Loucy (cell line): Measurements from ENCODE around the gene UBTD1.

ENCODE experiments used
- H2AFZ ChIP-seq: fragments of 200-600 bp; sonication (generic); 2 replicates; pipeline ENCODE4 v1.6.0; 2016; ENCODE audit warnings: antibody characterized with exemption, mild to moderate bottlenecking, low read length, moderate library complexity
- H3F3A ChIP-seq: fragments of 200-600 bp; 2 replicates; pipeline ENCODE4 v1.6.0; 2016; ENCODE audit warnings: antibody characterized with exemption, low read depth, mild to moderate bottlenecking
- H3K27me3 ChIP-seq: fragments of 200-600 bp; sonication (generic); 2 replicates; pipeline ENCODE4 v1.6.1; 2014; ENCODE audit warnings: low read length, mild to moderate bottlenecking; ENCODE audit not compliant: insufficient read depth, poor library complexity, severe bottlenecking
- H3K36me3 ChIP-seq: fragments of 200-600 bp; sonication (generic); 2 replicates; pipeline ENCODE4 v1.6.1; 2016; ENCODE audit warnings: low read length; ENCODE audit not compliant: insufficient read depth
- H3K4me1 ChIP-seq: fragments of 200-600 bp; sonication (generic); 2 replicates; pipeline ENCODE4 v1.5.1; 2014; ENCODE audit warnings: low read length, mild to moderate bottlenecking; ENCODE audit not compliant: insufficient read depth, poor library complexity, severe bottlenecking
- H3K4me2 ChIP-seq: fragments of 200-600 bp; sonication (generic); 2 replicates; pipeline ENCODE4 v1.6.0; 2014; ENCODE audit warnings: antibody characterized with exemption, low read length, low read depth, mild to moderate bottlenecking; ENCODE audit not compliant: poor library complexity, severe bottlenecking
- H3K4me3 ChIP-seq: fragments of 200-600 bp; sonication (generic); 2 replicates; pipeline ENCODE4 v1.5.1; 2014; ENCODE audit warnings: low read length, mild to moderate bottlenecking, mixed read lengths; ENCODE audit not compliant: poor library complexity, severe bottlenecking
- H3K79me2 ChIP-seq: fragments of 200-600 bp; sonication (generic); 2 replicates; pipeline ENCODE4 v1.6.1; 2014; ENCODE audit warnings: low read length; ENCODE audit not compliant: insufficient read depth
- H3K9ac ChIP-seq: fragments of 200-600 bp; sonication (generic); 2 replicates; pipeline ENCODE4 v1.6.0; 2014; ENCODE audit warnings: mild to moderate bottlenecking, low read depth, low read length, moderate library complexity; ENCODE audit not compliant: poor library complexity, severe bottlenecking
- H3K9me2 ChIP-seq: fragments of 200-600 bp; sonication (generic); replicated peaks from 2 replicates; pipeline ENCODE4 v1.6.1; 2016; ENCODE audit warnings: low read depth, low read length, mixed read lengths
- H3K9me3 ChIP-seq: fragments of 200-600 bp; sonication (generic); 2 replicates; pipeline ENCODE4 v1.6.1; 2014; ENCODE audit warnings: mild to moderate bottlenecking, antibody characterized with exemption, low read length, low read depth; ENCODE audit not compliant: insufficient read depth
- H4K20me1 ChIP-seq: fragments of 200-600 bp; sonication (generic); 2 replicates; pipeline ENCODE4 v1.6.0; 2014; ENCODE audit warnings: antibody characterized with exemption, low read length, mild to moderate bottlenecking; ENCODE audit not compliant: insufficient read depth, poor library complexity, severe bottlenecking
- EZH2phosphoT487 ChIP-seq: fragments of 200-600 bp; IDR thresholded peaks from 2 replicates; pipeline ENCODE4 v1.6.1; 2018; ENCODE audit warnings: antibody characterized with exemption, mild to moderate bottlenecking, moderate library complexity, borderline replicate concordance
- TF ChIP-seq, protein P1 (sequence below): fragments of 200-600 bp; sonication (generic); conservative IDR thresholded peaks from 2 replicates; pipeline ENCODE4 v1.5.1; 2014; ENCODE audit warnings: mild to moderate bottlenecking, antibody characterized with exemption, low read length

The UBTD1 gene

DNA sequence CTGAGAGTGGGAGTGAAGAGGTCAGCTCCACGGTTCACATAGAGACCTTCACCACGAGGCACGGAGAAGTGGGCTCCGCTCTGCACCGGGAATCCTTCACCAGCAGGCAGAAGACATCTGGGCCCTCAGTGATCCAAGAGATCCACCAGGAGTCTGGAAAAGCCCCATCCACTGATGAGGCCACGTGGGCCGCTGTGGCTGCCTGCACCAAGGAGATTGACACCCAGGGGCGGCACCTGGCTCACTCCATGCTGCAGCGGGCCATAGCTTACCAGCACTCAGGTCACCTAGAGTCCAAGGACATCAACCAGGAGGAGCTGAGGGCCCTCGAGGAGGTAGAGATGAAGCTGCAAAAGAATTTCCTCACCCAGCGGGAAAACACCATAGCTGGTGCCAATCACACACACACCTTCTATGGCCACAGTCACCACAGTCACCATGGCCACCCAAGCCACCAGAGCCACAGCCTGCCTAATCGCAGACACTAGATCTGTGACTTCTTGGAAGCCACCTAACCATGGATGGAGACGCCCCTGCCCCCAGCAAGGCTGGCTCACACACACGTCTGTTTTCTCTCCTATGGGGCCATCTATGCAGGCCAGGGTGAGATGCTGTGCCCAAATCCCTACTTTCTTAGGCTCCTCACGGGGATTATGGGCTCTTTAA, 91.5 kb downstream of the UBTD1 start:
- Histone ChIP-seq H3K36me3 (no peaks in the 10 kb centered on the region), H3F3A (no peaks in the 10 kb centered on the region), H3K9ac (no peak overlapping the region), H3K9me3 (no peaks in the 10 kb centered on the region), H3K4me3 (no peak overlapping the region), H2AFZ (no peak overlapping the region), H3K9me2 (no peaks in the 10 kb centered on the region), H3K4me2 (no peak overlapping the region), H3K4me1 (no peaks in the 10 kb centered on the region), H3K27me3 (no peaks in the 10 kb centered on the region), H3K79me2 (no peaks in the 10 kb centered on the region), H4K20me1 (no peaks in the 10 kb centered on the region)
- no peak for TF ChIP-seq EZH2phosphoT487
- TF ChIP-seq, protein P1, sequence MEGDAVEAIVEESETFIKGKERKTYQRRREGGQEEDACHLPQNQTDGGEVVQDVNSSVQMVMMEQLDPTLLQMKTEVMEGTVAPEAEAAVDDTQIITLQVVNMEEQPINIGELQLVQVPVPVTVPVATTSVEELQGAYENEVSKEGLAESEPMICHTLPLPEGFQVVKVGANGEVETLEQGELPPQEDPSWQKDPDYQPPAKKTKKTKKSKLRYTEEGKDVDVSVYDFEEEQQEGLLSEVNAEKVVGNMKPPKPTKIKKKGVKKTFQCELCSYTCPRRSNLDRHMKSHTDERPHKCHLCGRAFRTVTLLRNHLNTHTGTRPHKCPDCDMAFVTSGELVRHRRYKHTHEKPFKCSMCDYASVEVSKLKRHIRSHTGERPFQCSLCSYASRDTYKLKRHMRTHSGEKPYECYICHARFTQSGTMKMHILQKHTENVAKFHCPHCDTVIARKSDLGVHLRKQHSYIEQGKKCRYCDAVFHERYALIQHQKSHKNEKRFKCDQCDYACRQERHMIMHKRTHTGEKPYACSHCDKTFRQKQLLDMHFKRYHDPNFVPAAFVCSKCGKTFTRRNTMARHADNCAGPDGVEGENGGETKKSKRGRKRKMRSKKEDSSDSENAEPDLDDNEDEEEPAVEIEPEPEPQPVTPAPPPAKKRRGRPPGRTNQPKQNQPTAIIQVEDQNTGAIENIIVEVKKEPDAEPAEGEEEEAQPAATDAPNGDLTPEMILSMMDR, result no peak

DNA sequence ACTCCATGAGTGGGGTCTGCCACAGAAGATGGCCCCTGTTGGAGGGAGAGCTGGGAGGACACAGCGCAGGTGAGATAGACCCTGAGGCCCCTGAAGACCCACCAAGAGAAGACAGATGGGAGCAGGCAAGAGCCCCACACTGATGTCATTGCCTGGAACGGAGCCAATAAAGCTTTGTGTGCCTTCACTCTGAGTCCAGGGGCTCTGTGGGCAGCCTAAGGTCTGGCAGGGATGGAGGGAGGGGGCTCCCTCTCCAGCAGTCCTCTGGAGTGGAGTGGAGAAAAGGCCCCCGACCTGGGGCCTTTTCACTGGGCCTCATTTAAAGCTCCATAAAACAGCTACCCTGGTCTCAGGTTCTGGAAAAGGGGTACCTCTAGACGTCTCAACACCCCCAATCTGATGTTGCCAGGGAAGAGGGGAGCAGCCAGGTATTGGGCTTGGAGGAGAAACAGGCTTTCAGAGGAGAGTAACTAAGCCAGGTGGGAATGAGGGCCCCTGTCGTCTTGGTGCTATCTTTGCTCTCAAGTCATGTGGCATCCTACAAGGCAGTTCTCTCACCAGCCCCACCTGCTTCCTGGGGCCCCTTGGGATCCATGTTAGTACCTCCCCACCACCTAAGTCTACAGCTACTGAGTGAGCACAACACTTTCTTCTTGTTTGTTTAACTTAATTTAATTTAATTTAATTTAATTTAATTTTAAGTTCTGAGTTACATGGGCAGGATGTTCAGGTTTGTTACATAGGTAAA, 92.2 kb downstream of the UBTD1 start:
- no peaks in the 10 kb centered on the region for H3K79me2 ChIP-seq
- H3K9me2 ChIP-seq, result no peaks in the 10 kb centered on the region
- H3K27me3 ChIP-seq, result no peaks in the 10 kb centered on the region
- no peak for TF ChIP-seq EZH2phosphoT487
- TF ChIP-seq, protein P1, result no peak
- no peaks in the 10 kb centered on the region for H3F3A ChIP-seq
- peak overlapping the region; percentile 55; the same call in 1 of the 2 replicates for H2AFZ ChIP-seq
- H3K4me2 ChIP-seq, result no peak overlapping the region
- no peak overlapping the region for H3K9ac ChIP-seq
- H3K4me3 ChIP-seq, result no peak overlapping the region
- no peaks in the 10 kb centered on the region for H3K36me3 ChIP-seq
- H3K9me3 ChIP-seq, result no peaks in the 10 kb centered on the region
- no peaks in the 10 kb centered on the region for H4K20me1 ChIP-seq
- H3K4me1 ChIP-seq, result no peaks in the 10 kb centered on the region

DNA sequence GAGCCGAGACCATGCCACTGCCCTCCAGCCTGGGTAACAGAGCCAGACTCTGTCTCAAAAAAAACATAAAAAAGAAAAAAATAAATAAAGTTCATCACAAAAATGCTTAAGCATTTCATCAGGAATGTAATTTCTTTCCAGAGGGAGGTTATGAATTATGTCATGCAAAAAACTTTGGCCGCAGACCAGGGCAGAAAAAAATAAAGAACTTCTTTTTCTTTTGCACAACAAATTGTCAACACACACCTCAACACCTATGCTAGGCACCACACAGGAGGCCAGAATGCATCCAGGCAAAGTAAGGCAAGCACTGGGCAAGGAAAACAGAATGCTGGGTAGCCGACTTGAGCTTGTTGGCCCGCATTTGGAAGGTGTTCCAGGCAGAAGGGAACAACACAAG, 94.7 kb downstream of the UBTD1 start:
- Histone ChIP-seq H3K4me1 (no peaks in the 10 kb centered on the region), H3K9ac (no peak overlapping the region), H3K27me3 (no peaks in the 10 kb centered on the region), H3F3A (no peaks in the 10 kb centered on the region), H3K4me3 (no peak overlapping the region), H3K9me2 (no peaks in the 10 kb centered on the region), H3K79me2 (no peaks in the 10 kb centered on the region), H3K4me2 (no peak overlapping the region), H2AFZ (no peak overlapping the region), H3K9me3 (no peaks in the 10 kb centered on the region), H3K36me3 (no peaks in the 10 kb centered on the region), H4K20me1 (no peaks in the 10 kb centered on the region)
- TF ChIP-seq, protein P1, result no peak
- no peak for TF ChIP-seq EZH2phosphoT487
